H1 (cell line): ENCODE results near the gene CHI3L2. TPM values are rescaled to one million over a fixed set of nuclear protein-coding genes. Genes with fewer than 3 reads are reported as not detected.

ENCODE experiments used
- CTCF ChIA-PET: fragments of 300-600 bp; sonication (Branson Sonifier 250); formaldehyde crosslinking; loops from one replicate; lab custom pipeline; 2021; ENCODE audit not compliant: partially characterized antibody; lab: Charles Lee
- POLR2A ChIA-PET: fragments of 300-600 bp; sonication (Branson Sonifier 250); formaldehyde crosslinking; loops from one replicate; lab custom pipeline; 2021; ENCODE audit warnings: inconsistent platforms; ENCODE audit not compliant: partially characterized antibody; lab: Charles Lee
- DNase-seq, 2 experiments: peaks; one replicate each; pipeline versions ENCODE4 v3.0.0 to v3.0.0-alpha.2; 2010 to 2022; ENCODE audit warnings: low spot score in 2 of 2, low read depth in 1 of 2, mixed read lengths in 1 of 2
- FAIRE-seq: peaks from 2 replicates; lab custom pipeline; 2011; peaks lifted over from hg19 to GRCh38; lab: Jason Lieb, UNC
- H2AFZ ChIP-seq: 2 replicates; pipeline ENCODE4 v1.8.1; 2012; ENCODE audit warnings: low read length, inconsistent platforms
- H2AK5ac ChIP-seq: 2 replicates; pipeline ENCODE4 v1.6.1; 2013; ENCODE audit warnings: low read depth, low read length
- H2BK120ac ChIP-seq: replicated peaks from 2 replicates; pipeline ENCODE3; 2013; ENCODE audit warnings: low read depth, low read length, inconsistent platforms
- H2BK12ac ChIP-seq: 2 replicates; pipeline ENCODE4 v1.6.1; 2013; ENCODE audit warnings: low read depth, low read length
- H2BK15ac ChIP-seq: 2 replicates; pipeline ENCODE4 v1.6.1; 2013; ENCODE audit warnings: low read length
- H2BK20ac ChIP-seq: 2 replicates; pipeline ENCODE4 v1.6.1; 2013; ENCODE audit warnings: low read length
- H2BK5ac ChIP-seq: 2 replicates; pipeline ENCODE4 v1.6.1; 2013; ENCODE audit warnings: low read depth, low read length
- H3K14ac ChIP-seq: 2 replicates; pipeline ENCODE4 v1.6.1; 2013; ENCODE audit warnings: inconsistent platforms; ENCODE audit not compliant: insufficient read length
- H3K18ac ChIP-seq: 2 replicates; pipeline ENCODE4 v1.6.1; 2013; ENCODE audit warnings: low read length; ENCODE audit errors: extremely low read depth
- H3K23ac ChIP-seq: 2 replicates; pipeline ENCODE4 v1.6.1; 2013; ENCODE audit warnings: inconsistent platforms; ENCODE audit not compliant: insufficient read length
- H3K23me2 ChIP-seq: 2 replicates; pipeline ENCODE4 v1.6.1; 2013; ENCODE audit warnings: low read depth, low read length
- H3K27ac ChIP-seq: 2 replicates; pipeline ENCODE4 v1.6.1; 2011; ENCODE audit warnings: low read depth, low read length, inconsistent platforms
- H3K27me3 ChIP-seq, 4 experiments: replicated peaks in 1 of 4; 1 replicate in 1 of 4; 2 replicates in 3 of 4; pipeline versions ENCODE4 v1.6.1 to v1.8.1; 2011 to 2013; ENCODE audit warnings: low read length in 3 of 4, mild to moderate bottlenecking in 3 of 4, inconsistent platforms in 2 of 4, mixed read lengths in 2 of 4, moderate library complexity in 1 of 4; ENCODE audit not compliant: control insufficient read depth in 3 of 4, insufficient read depth in 3 of 4; ENCODE audit errors: extremely low read depth in 1 of 4
- H3K36me3 ChIP-seq, 4 experiments: 2 replicates each; pipeline versions ENCODE4 v1.6.1 to v1.8.1; 2011 to 2013; ENCODE audit warnings: mild to moderate bottlenecking in 4 of 4, low read length in 3 of 4, moderate library complexity in 2 of 4, control low read depth in 1 of 4, inconsistent platforms in 1 of 4; ENCODE audit not compliant: insufficient read depth in 4 of 4, control insufficient read depth in 2 of 4
- H3K4ac ChIP-seq: replicated peaks from 2 replicates; pipeline ENCODE3; 2013; ENCODE audit warnings: low read length, low read depth, mixed read lengths, inconsistent platforms; ENCODE audit not compliant: insufficient read length
- H3K4me1 ChIP-seq, 4 experiments: replicated peaks in 1 of 4; 1 replicate in 1 of 4; 2 replicates in 3 of 4; pipeline versions ENCODE4 v1.6.1 to v1.8.1; 2011 to 2013; ENCODE audit warnings: low read length in 3 of 4, inconsistent platforms in 2 of 4, mixed read lengths in 1 of 4; ENCODE audit not compliant: insufficient read depth in 4 of 4, control insufficient read depth in 3 of 4
- H3K4me2 ChIP-seq, 2 experiments: 2 replicates each; pipeline versions ENCODE4 v1.6.1 to v1.8.1; 2011 to 2013; ENCODE audit warnings: low read depth in 2 of 2, low read length in 2 of 2, control low read depth in 1 of 2, inconsistent platforms in 1 of 2, mild to moderate bottlenecking in 1 of 2; ENCODE audit not compliant: insufficient read depth in 1 of 2
- H3K4me3 ChIP-seq, 4 experiments: fragments of 200-600, 300-600 bp in 1 of 4; sonication (generic), shearing (Covaris generic), sonication (Bioruptor Twin) in 1 of 4; 2 replicates each; pipeline versions ENCODE4 v1.5.1 to v1.8.1; 2011 to 2016; ENCODE audit warnings: low read length in 4 of 4, low read depth in 3 of 4, control low read depth in 2 of 4, inconsistent platforms in 2 of 4, mild to moderate bottlenecking in 2 of 4, mixed read lengths in 1 of 4, moderate library complexity in 1 of 4; ENCODE audit not compliant: insufficient read depth in 2 of 4; ENCODE audit errors: extremely low read depth in 1 of 4
- H3K56ac ChIP-seq: replicated peaks from 2 replicates; pipeline ENCODE3; 2013; ENCODE audit warnings: low read depth, mild to moderate bottlenecking, mixed read lengths, low read length, inconsistent platforms; ENCODE audit not compliant: insufficient read length
- H3K79me1 ChIP-seq: 2 replicates; pipeline ENCODE4 v1.6.1; 2013; ENCODE audit warnings: low read depth, low read length, control low read depth
- H3K79me2 ChIP-seq, 2 experiments: 2 replicates each; pipeline versions ENCODE4 v1.6.1 to v1.8.1; 2012 to 2013; ENCODE audit warnings: low read length in 2 of 2, mild to moderate bottlenecking in 2 of 2, inconsistent platforms in 1 of 2; ENCODE audit not compliant: insufficient read depth in 2 of 2, control insufficient read depth in 1 of 2
- H3K9ac ChIP-seq, 4 experiments: replicated peaks in 1 of 4; 1 replicate in 1 of 4; 2 replicates in 3 of 4; pipeline versions ENCODE4 v1.6.1 to v1.8.1; 2011 to 2013; ENCODE audit warnings: low read depth in 3 of 4, low read length in 3 of 4, control low read depth in 2 of 4, mild to moderate bottlenecking in 2 of 4, moderate library complexity in 2 of 4, inconsistent platforms in 1 of 4; ENCODE audit errors: extremely low read depth in 1 of 4
- H3K9me3 ChIP-seq, 2 experiments: 2 replicates each; pipeline versions ENCODE4 v1.6.1 to v1.8.1; 2012 to 2013; ENCODE audit warnings: mild to moderate bottlenecking in 2 of 2, moderate library complexity in 2 of 2, control low read depth in 1 of 2, inconsistent platforms in 1 of 2, low read depth in 1 of 2, low read length in 1 of 2, mixed read lengths in 1 of 2; ENCODE audit not compliant: insufficient read depth in 2 of 2
- H4K20me1 ChIP-seq, 2 experiments: replicated peaks in 1 of 2; 2 replicates each; pipeline versions ENCODE3 to v1.8.1; 2011 to 2013; ENCODE audit warnings: inconsistent platforms in 2 of 2, low read length in 2 of 2, mild to moderate bottlenecking in 1 of 2; ENCODE audit not compliant: insufficient read depth in 2 of 2, control insufficient read depth in 1 of 2
- H4K5ac ChIP-seq: 2 replicates; pipeline ENCODE4 v1.6.1; 2013; ENCODE audit warnings: low read length, low read depth, mixed read lengths, inconsistent platforms; ENCODE audit not compliant: insufficient read length
- H4K8ac ChIP-seq: 2 replicates; pipeline ENCODE4 v1.8.0; 2013; ENCODE audit warnings: mild to moderate bottlenecking, moderate library complexity, low read length, inconsistent platforms; ENCODE audit not compliant: insufficient read depth; ENCODE audit errors: extremely low read depth
- H4K91ac ChIP-seq: replicated peaks from 2 replicates; pipeline ENCODE3; 2013; ENCODE audit warnings: low read length, mixed read lengths, inconsistent platforms; ENCODE audit not compliant: insufficient read length
- CBX8 ChIP-seq: fragments of 300-800, 300-1000 bp; sonication (generic); IDR thresholded peaks from 2 replicates; pipeline ENCODE4 v1.7.1; 2016; ENCODE audit warnings: low read depth, low read length, borderline replicate concordance
- CREB1 ChIP-seq: IDR thresholded peaks from 2 replicates; pipeline ENCODE4 v1.6.1; 2012; ENCODE audit warnings: inconsistent platforms
- SP2 ChIP-seq: IDR thresholded peaks from 2 replicates; pipeline ENCODE4 v1.6.1; 2012; ENCODE audit warnings: mild to moderate bottlenecking, low read length, inconsistent platforms
- TAF7 ChIP-seq: optimal IDR thresholded peaks from 2 replicates; pipeline ENCODE3; 2011; ENCODE audit warnings: low read depth, mild to moderate bottlenecking, inconsistent platforms, low read length, moderate library complexity, borderline replicate concordance
- ZNF274 ChIP-seq: IDR thresholded peaks from 2 replicates; pipeline ENCODE4 v1.7.0; 2012; ENCODE audit warnings: low read length, borderline replicate concordance; ENCODE audit errors: extremely low read depth
- WGBS, 2 experiments: shearing (Covaris generic) in 1 of 2; methylation state at CpG; one replicate each; pipeline versions ENCODE4 v1.1.6 to v1.1.7; 2013 to 2015; ENCODE audit warnings: low lambda C conversion rate in 2 of 2, mixed read lengths in 2 of 2, inconsistent platforms in 1 of 2, low coverage in 1 of 2, missing lambda C conversion rate in 1 of 2; ENCODE audit not compliant: insufficient replicate concordance in 2 of 2, insufficient coverage in 1 of 2, insufficient read length in 1 of 2; ENCODE audit errors: extremely low coverage in 1 of 2, missing lambda C conversion rate in 1 of 2; 5-methylcytosine and 5-hydroxymethylcytosine counted together
- polyA plus RNA-seq, 7 experiments: library from polyadenylated mRNA; depleted of rRNA in 3 of 7; stranded (reverse) in 5 of 7; unstranded in 2 of 7; fragments of >200 nt in 5 of 7; fragments of 200-250 nt in 2 of 7; gene quantifications; 1 replicate in 5 of 7; 2 replicates in 1 of 7; 4 replicates in 1 of 7; pipeline versions ENCODE4 v1.2.1 to v1.2.3, GENCODE V29; 2011 to 2013; ENCODE audit warnings: missing spikeins in 2 of 7, mixed read lengths in 2 of 7
- total RNA-seq: library from RNA; stranded (reverse); fragmentation: NEBNext Ultra II Directional; extraction: Animal tissue kit (Norgen Biotek cat#: 25700); gene quantifications from 2 replicates; pipeline ENCODE4 v1.2.1, GENCODE V29; 2021

CHI3L2 gene
- total and polyA plus RNA-seq, 2 of the 8 experiments (the other 6 are each of a cell fraction or from before 2014, with no cell fraction given) = not detected

- Histone ChIP-seq H3K79me1 (no peaks in the 10 kb centered on the region), H3K14ac (no peak overlapping the region), H4K20me1 (no peaks in the 10 kb centered on the region), H3K56ac (no peak overlapping the region), H3K27me3 (peaks cover 16 to 30% (median 26%) of the 10 kb centered on the region in 4 experiments), H3K79me2 (no peaks in the 10 kb centered on the region), H4K5ac (no peak overlapping the region), H3K4me3 (no peak overlapping the region), H3K36me3 (no peaks in the 10 kb centered on the region), H4K8ac (no peak overlapping the region), H3K4me1 (peaks cover 0 to 2% (median 1%) of the 10 kb centered on the region in 4 experiments; a peak in 2 of 7 replicates), H4K91ac (no peak overlapping the region), H3K27ac (no peak overlapping the region), H2BK20ac (no peak overlapping the region), H3K9ac (no peak overlapping the region), H3K4ac (no peak overlapping the region), H2AK5ac (no peak overlapping the region), H2BK12ac (no peak overlapping the region), H2BK15ac (no peak overlapping the region), H3K23ac (no peak overlapping the region), H2BK120ac (no peak overlapping the region), H3K23me2 (no peaks in the 10 kb centered on the region), H3K18ac (no peak overlapping the region)
- FAIRE-seq = no peak
- ChIA-PET CTCF (interaction anchor here (1.2 kb wide), 1 partner anchor 19 kb away, joined by 3 read pairs; no protein-coding TSS in a partner anchor), POLR2A (no interaction called here)
- TF ChIP-seq CREB1 (no peak), TAF7 (no peak), ZNF274 (no peak), SP2 (no peak), CBX8 (no peak)
- TF ChIP-seq, all 59 proteins: peak for 0
- Histone ChIP-seq H3K4me2 (no peak overlapping the region), H2BK5ac (no peak overlapping the region), H3K9me3 (no peaks in the 10 kb centered on the region), H2AFZ (no peak overlapping the region)
- 85% methylated on average over 3 of the region's 3 CpGs; no CpG with 5 or more reads in 1 of the 2 experiments for WGBS, 2 experiments
- no peak for DNase-seq
Measured at GRCh38 chr1:111200802-111201161, 26.7 kb upstream of the CHI3L2 start.
